Effector CD4-positive, alpha-beta T cell (primary cell): ENCODE measurements around the gene NCK2.
"Not testable (repeated sequence)": the region's sequence is repeated elsewhere in the genome, so short reads cannot be mapped to it uniquely, and the experiment has no call there.

Experiments
- DNase-seq: peaks from one replicate; pipeline ENCODE4 v3.0.0-alpha.2; 2020

Gene NCK2

GRCh38 chr2:105897694-105898093 lies 153.0 kb downstream of the NCK2 start:
- DNase-seq = not testable (repeated sequence)

GRCh38 chr2:105903051-105903674 lies 158.5 kb downstream of the NCK2 start:
- no peak for DNase-seq

- no peak for DNase-seq
These were observed 160.2 kb downstream of the NCK2 start for GRCh38 chr2:105904938-105905337.

GRCh38 chr2:105906481-105906880 lies 161.8 kb downstream of the NCK2 start:
- no peak for DNase-seq

GRCh38 chr2:105907184-105907583 lies 162.5 kb downstream of the NCK2 start:
- no peak for DNase-seq

- DNase-seq = no peak
These were observed 164.5 kb downstream of the NCK2 start for GRCh38 chr2:105909215-105909614.

- no peak for DNase-seq
These were observed 166.0 kb downstream of the NCK2 start for GRCh38 chr2:105910497-105911238.

- DNase-seq = no peak
These were observed 166.7 kb downstream of the NCK2 start for GRCh38 chr2:105911425-105911824.

- no peak for DNase-seq
These were observed 167.4 kb downstream of the NCK2 start for GRCh38 chr2:105912081-105912480.

GRCh38 chr2:105915005-105915558 lies 170.4 kb downstream of the NCK2 start:
- DNase-seq = no peak

GRCh38 chr2:105917226-105917625 lies 172.5 kb downstream of the NCK2 start:
- DNase-seq = no peak

GRCh38 chr2:105917688-105918087 lies 173.0 kb downstream of the NCK2 start:
- DNase-seq = no peak

GRCh38 chr2:105919191-105919811 lies 174.6 kb downstream of the NCK2 start:
- DNase-seq = no peak

- DNase-seq = peak; percentile 42
These were observed 175.1 kb downstream of the NCK2 start for GRCh38 chr2:105919826-105920225.

GRCh38 chr2:105924271-105924670 lies 179.6 kb downstream of the NCK2 start:
- DNase-seq = no peak

- no peak for DNase-seq
These were observed 180.2 kb downstream of the NCK2 start for GRCh38 chr2:105924932-105925331.

- no peak for DNase-seq
These were observed 180.7 kb downstream of the NCK2 start for GRCh38 chr2:105925390-105925789.

- DNase-seq = peak; percentile 24
These were observed 182.4 kb downstream of the NCK2 start for GRCh38 chr2:105926960-105927678.

GRCh38 chr2:105928086-105928485 lies 183.4 kb downstream of the NCK2 start:
- no peak for DNase-seq

GRCh38 chr2:105928563-105928962 lies 183.9 kb downstream of the NCK2 start:
- DNase-seq = no peak

GRCh38 chr2:105929516-105929915 lies 184.8 kb downstream of the NCK2 start:
- DNase-seq = peak; percentile 4

GRCh38 chr2:105932582-105932981 lies 187.9 kb downstream of the NCK2 start:
- no peak for DNase-seq

GRCh38 chr2:105933906-105934305 lies 189.2 kb downstream of the NCK2 start:
- no peak for DNase-seq
